Stimulated activated CD4-positive, alpha-beta T cell treated with anti-CD3 and anti-CD28 coated beads, Interleukin-4, amount 100 ng/mL, for 48 hours (primary cell): Measurements from ENCODE around the gene UXS1.

ENCODE experiments used
- DNase-seq, 2 donors: peaks; one replicate each; pipeline ENCODE4 v3.0.0-alpha.2; 2020; ENCODE audit warnings: low read depth in 2 of 2

UXS1 gene

DNA sequence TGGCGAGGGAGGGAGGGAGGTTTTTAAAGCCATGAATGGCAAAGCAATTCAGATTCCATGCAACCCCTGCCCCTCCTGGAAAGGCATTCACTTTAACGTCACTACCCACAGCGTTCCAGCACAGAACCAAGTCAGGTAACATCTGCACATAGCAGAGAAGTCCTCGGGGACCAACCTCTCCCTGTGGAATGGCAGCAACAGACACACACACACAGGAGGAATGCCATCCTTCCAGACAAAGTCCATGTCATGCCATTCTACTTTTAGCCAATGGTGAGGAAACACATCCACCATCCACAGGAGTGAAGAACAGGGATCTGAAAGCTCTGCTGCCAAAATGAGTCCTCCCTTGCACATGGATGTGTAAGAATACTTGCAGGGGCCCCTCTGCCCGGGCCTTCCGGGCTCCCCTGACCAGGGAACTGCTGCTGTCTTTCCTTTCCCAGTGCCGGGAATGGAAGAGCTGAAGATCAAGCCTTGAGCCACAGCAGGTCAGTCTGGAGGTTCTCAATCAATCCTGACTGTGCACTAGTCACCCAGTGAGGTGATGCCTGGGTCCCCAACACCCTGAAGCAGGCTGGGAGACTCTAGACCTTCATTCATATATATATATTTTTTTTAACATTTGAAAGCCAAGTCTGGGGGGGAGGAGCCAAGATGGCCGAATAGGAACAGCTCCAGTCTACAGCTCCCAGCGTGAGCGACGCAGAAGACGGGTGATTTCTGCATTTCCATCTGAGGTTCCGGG, 63.7 kb downstream of the UXS1 start:
- no peak for DNase-seq

DNA sequence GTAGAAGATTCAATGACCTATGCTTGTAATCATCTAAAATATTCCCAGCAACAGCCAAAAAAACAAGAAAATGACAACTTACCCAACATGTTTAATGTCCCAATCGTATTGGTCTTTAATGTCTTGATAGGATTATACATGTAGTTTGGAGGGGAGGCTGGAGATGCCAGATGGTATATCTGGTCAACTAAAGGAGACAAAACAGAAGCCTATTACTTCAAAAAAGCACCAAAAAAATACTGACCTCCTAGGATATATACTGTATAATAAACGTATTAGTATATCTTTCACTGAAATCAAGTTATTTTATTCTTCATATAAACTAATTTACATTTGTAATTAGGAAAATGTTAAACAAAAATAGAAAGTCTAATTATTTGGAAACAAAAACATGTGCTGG, 64.5 kb downstream of the UXS1 start:
- DNase-seq, result no peak

DNA sequence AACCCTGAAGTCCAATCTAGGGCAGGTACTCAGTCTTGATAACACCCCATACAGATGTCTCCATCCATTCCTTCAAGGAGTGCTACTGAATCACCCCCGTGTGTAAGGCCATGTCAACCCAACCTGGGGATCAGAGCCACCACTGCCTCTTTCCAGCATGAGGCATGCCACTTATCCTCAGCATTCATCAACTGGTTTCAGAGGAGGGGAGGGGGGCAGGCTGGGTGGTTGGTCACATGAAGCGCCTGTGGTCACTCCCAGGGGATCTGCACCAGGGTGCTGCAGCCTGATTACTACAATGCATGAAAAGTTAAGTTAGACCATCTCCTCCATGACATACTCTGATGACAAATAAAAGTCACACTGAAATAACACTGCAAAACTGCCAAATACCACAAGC, 65.0 kb downstream of the UXS1 start:
- no peak for DNase-seq

DNA sequence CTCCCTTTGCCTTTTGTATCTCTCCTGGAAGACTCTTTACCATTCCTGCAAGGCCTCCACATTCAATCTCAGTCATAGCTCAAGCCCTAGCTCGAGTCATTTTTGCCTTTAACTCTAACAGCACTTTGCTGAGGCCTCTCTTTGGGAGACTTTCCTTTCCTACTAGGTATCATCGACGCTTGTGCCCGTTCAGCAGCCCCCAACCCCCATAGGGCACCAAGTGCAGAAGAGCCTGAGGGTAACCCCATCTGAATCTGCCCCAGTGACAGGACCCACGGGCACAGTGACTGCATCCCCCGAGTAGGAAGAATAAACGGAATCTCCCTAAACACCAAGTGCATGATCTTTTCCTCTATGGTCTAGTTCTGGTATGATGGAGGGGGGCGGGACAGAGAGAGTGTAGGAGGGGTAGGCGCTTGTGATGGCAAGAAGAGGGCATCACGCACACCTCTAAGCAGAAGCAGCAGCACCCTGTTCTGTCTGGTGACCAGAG, 66.3 kb downstream of the UXS1 start:
- no peak for DNase-seq

DNA sequence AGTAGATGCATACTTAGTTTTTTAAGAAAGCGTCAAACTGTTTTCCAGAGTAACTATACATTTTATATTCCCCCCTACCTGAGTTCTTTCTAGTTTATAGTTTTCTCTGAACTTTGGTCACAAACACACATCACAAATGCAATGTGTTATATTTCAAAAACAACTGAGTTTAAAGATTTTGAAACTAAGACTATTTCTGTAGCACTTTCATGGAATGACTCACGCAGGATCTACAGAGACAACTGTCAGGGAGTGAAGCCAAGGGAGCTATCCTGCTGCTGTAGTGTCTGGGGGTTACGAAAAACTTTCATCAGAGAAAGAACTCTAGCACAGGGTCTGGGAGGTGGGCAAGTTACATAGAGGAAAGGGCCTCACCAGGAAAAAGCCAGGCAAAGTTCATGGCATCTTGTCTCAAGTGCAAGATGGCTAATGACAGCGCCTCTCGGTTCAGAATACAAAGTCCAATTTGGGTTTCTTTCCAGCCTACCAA, 66.8 kb downstream of the UXS1 start:
- DNase-seq, result no peak

DNA sequence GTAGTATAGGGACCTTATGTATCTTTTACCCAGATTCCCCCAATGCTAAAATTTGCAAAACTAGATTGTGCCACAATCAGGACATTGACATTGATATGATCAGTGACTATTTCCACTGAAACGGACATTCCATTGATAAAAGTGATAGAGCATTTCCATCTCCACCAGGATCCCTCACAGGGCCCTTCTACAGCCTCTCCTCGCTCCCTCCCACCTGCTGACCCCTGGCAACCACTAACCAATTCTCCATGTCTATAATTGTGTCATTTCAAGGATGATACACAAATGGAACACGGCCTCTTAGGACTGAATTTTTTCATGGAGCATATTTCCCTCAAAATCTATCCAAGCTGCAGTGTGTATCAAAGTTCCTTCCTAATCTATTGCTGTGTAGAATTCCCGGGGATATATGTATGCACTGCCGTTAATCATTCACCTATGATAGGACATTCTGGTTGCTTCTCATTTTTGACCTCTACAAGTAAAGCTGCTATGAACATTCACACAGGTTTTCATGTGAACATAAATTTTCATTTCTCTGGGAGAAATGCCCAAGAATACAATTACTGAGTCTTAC, 67.3 kb downstream of the UXS1 start:
- DNase-seq, result no peak

DNA sequence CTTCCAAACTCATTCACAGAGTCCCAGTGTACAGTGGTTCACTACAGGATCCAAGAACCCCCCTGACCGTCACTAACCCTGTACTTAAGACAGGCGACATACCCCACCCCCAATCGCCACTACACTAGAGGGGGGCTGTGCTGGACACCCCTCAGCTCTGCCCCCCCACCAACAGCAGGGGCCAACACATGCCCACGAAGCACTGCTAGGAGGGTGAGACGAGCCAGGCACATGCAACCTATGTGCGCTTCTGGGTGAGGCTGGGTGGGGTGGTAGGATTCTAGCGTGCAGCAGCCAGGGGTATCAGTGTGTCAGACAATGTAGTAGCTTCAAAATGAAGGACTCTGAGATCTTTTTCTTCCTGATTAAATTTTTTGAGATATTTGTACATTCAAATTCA, 67.8 kb downstream of the UXS1 start:
- no peak for DNase-seq

DNA sequence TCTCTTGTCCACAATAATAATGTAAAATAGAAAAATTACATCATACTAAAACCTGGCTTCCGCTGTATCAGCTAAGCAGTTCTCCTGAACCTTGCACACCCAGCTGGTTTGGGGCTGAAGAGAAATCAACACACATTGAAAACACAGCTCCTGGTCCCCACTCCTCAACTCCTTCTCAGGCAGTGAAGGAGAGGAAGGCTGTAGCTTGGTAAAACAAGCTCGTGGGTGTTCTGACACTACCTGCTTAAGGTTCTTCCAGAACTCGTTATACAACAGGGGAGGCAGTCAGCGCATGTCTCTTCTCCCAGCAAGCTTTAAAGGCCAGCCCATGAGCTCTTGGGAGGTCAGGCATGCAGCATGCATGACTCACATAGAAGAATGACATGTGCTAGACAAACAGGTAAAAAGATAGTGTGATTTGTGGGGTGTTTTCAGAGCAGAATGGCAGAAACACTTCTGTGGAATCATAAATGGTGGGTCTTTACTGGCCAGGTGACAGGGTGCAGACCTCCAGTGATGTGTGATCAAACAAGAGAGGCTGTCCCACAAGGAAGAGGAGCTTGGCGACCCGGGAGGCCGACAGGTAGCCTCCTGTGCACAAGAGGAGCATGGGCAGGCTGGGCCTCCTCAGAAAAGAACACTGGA, 69.1 kb downstream of the UXS1 start:
- no peak for DNase-seq

DNA sequence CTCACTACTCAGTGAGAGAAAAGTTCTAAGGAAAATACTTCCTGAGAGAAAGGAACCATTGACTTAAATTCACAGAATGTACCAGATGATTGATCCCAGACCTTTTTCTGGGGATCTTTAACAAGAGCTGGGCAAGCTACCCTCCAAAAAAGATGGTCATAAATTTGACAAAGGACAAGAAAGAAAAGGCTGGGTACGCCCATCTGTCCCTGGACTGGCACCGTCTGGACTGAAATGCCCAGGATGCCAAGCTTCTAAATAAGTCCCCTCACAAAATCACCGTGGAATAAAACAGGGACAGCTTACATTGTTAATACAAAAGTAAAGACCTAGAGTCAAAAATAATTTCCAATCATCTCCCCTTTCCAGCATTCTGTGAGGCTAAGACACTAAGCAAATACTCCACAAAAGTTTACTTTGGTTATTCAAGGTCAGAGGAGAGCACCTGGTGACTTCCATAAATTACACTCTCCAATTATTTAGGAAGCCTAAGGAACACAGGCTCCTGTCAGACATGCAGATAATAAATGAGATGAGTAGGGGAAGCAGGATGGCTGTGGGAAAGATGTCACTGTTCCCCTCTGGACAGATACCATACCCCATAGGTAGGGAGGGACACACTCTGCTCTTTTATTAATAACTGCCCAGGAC, 69.9 kb downstream of the UXS1 start:
- no peak for DNase-seq

DNA sequence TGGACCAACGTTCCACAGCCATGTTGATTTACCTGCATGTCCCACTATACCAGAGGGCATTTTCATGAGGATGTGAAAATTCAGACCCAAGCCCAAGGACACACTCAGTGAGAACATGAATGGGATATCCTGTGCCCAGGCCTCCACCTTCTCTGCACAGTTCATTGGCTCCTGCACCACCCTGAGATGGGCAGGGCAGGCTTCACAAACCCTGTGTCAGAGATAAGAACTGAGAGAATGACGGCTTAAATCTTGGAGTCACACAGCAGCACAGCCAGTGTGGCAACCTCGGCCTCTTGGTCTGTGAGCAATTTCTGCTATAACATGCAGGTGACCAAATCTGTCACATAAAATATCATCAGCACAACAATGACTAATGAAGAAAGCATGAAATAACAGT, 71.9 kb downstream of the UXS1 start:
- no peak for DNase-seq

DNA sequence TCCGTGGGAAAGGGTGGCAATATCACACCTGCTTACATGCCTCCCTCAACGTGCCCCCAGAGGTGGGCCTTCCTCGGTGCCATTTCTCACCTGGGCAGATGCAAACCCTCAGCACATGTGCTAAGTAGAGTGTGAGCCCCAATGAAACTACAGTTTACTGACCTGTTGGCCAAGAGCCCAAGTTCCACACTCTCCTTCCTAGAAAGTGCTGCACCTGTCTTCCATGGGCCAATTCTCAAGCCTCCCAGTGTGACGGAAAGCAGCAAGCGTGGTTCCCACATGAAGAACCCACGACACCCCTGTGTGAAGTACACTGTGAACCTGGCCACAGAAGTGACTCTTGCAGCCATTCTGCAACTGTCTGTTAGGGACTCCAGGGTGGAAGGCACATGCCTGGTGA, 73.7 kb downstream of the UXS1 start:
- no peak for DNase-seq

DNA sequence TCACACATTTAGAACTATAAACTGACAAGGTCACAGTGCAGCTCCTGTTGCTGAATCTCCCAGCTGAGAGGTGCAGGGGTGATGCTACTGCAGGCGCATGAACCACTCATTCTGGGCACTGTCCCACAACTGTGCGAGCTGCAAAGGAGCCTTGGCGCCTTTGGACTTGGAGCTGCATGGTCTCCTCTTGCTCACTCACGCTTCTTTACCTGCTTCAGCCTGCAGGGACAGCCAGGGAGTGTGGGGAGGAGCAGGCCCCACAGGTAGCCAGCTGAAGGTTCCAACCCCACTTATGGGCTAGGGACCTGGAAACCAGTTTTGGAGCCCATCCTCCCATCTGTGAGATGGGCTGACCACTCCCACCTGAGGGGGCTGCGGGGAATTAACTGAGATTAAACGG, 75.0 kb downstream of the UXS1 start:
- DNase-seq, result no peak

DNA sequence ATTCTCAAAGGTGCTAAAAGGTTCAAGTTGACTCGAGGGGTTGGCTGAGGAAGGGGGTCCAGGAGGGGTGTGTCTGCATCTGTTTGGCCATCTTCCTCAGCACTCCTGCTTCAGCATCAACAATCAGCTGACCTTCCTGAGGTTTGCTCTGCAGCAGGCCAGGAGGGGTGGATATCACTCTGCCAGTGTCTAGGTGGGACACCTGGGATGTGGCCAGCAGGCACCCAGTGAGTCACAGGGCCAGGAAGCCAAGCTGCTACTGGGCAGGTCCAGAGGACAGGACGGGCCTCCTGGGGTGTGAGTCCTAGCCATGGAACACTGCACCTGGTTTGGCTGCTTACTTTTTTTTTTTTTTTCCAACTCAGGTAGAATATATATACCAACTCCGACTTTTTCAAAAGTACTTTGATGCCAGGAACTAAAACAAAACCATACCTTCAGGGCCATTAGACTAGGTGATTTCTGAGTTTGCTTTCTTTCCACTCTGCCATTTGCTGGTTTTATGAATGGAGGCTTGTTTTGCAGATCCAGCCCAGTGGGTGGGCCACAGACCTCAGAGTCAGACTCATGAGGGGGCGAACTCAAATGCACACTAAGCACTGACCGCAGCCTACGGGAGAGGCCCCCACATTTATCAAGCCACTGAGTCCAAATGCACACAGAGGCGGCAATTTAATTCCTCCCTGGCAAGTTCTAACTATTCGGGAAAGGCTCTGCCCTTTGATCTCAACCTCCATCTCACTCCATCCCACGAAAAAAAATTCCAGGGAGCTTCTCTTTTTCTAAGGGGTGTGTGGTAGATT, 76.0 kb downstream of the UXS1 start:
- no peak for DNase-seq

DNA sequence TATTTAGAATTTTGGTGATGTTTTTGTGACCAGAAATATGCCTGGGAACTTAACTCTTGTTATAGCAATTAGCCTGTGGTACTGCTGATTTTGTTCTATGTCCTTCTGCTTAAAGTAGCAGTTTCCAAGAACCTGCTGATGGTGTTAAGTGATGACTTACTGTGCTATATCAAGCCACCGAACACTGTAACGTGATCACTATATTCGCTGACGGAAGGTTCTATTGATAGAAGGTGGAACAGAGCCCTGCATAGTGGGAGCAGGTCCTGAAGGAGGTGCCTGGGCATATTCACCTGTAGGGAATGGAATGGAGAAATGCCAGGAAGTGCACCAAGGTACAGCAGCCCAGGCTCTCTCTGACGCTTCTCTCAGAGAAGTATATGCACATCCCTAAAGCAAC, 76.8 kb downstream of the UXS1 start:
- no peak for DNase-seq

DNA sequence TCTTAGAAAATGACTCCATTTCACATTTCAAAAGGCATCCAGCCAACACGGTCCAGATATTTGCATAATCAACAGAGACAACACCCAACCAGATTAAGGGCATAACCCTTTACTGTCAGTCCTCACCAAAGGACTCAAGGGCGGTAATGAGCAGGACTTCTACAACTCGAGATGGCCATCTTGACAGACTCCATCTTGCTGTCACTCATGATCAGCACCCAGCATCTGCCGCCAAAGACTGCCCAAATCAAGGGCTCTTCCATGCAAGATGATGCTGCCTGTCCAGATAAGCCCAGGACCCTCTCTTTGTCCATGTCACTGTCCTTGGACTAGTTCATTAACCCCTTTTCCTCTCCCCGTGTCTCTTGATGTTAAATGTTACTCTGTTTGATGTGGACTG, 77.9 kb downstream of the UXS1 start:
- DNase-seq, result no peak

DNA sequence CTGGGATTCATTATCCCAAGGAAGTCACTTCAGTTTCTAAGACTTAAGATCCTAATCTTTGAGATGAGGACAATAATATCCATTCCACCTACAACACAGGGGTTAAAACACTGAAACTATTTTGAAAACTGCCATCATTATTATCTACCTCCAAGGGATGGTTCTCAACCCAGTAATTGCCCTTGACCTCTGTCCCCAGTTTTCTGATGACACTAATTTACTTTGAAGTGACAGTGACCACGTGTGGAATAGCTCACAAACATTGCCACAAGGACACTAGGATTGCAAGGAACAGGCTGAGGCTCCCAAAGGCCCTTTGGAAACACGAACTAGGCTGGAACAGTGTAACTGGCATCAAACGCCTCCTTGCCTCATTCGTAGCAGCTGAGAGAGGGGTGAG, 78.4 kb downstream of the UXS1 start:
- no peak for DNase-seq

DNA sequence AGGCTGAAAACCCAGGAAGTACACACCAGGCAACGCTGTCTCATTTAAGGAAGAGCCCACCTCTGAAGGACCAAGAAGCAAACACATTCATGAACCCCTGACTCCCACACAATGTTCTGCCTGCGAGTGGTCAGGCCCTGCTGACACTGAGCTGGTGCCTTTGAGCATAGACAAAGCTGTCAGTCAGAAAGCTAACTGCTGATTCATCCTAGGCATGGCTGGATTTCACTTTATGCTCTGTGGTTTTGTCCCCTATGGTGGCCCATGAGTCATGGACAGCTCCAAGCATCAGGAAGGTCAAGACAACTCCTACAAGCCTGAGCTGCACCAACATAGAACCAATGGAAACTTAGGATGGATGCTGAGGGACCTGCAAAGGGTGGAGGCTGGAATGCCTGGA, 78.9 kb downstream of the UXS1 start:
- no peak for DNase-seq

DNA sequence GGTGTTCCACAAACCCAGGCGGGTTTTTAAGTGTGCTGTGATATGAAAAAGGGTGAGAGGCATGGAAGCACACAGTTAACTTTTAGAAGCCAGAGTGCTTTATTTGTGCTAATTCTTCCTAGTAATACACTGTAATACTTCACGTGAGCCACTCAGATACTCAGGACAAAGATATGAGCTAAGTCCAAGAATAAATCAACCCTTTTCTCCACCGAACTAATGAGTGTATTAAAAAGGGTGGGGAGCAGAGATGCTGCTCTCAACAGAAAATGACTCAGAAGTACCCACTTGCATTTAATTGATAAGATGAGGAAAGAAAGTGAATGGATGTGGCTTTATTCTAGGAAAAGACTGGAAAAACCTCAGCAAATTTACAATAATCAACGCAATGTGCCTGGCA, 79.9 kb downstream of the UXS1 start:
- DNase-seq, result no peak

DNA sequence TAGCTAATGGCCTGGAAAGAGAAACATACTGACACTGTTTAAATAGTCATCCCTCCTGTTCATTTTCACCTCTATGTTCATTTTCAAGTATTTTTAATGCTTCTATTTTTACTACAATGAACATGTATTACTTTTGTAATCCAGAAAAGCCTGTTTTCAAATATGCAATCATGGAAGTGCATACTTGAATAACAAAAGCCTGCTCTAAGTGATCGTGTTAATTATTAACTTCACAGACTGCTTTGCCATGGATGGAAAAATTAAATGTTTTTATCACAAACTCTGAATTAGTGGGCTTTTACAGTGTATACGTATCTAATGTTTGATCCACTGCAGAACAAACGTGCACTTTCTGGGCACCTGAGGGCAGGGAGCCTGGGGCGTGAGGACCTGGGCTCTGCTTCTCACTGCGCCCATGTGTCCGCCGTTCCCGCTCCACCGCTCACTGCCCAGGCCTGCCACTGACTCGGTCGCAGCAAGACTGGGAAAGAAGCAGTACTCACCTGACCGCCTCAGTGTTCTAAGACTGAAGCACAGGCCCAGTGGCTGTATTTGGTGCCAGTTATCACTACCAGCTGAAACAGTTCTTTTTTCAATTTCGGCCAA, 80.6 kb downstream of the UXS1 start:
- no peak for DNase-seq

DNA sequence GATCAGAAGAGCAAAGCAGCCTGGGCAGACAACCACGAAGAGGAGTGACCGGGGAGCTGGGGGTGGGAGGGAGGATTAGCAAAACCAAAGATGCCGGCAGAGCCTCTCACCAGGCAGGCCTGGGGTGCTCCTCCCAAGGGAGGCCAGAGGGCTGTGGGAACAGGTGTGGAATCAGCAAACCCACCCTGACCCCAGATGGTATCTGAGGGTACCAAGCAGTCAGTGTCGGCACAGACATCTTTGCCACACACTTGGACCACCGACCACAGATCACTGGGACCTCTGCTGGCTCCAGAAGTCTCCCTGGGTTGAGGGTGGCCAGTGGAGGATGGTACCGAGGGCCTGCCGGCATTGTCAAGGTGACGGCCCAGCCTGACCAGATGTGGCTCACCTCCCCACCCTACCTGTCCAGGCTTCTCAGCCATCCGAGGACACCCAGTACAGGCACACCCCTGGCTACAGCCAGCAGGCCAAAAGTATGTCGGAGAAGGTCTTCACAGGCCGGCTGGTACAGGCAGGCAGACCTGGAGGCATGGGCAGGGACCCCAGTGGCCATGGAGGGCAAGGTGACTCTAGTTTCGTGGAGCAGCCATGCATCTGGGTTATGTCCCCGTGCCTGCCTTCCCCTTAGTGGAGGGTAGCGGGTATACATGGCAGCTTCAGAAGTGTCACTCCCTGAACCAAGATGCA, 82.1 kb downstream of the UXS1 start:
- DNase-seq, result no peak
